ENCODE measurements around the gene LSG1.

Gene LSG1

GRCh38 chr3:194686816-194687637 lies 15.0 kb upstream of the LSG1 start:
- DNase-seq: peak; percentile 11 to 25

- DNase-seq: no peak
These were observed 14.4 kb upstream of the LSG1 start for GRCh38 chr3:194686414-194686815.

- DNase-seq: peak; percentile 71 to 77
These were observed 13.9 kb upstream of the LSG1 start, which contains the start of gene FAM43A for GRCh38 chr3:194685718-194686413. Gene FAM43A (plus strand): TSS chr3:194685883. CDS start chr3:194686827, 944 bp downstream.

- no peak for DNase-seq
These were observed 13.2 kb upstream of the LSG1 start for GRCh38 chr3:194685065-194685717.

- no peak for DNase-seq
These were observed 11.4 kb upstream of the LSG1 start for GRCh38 chr3:194683380-194683779.

- DNase-seq: peak; percentile 55 to 61
These were observed 10.8 kb upstream of the LSG1 start for GRCh38 chr3:194682694-194683310.

GRCh38 chr3:194682189-194682693 lies 10.2 kb upstream of the LSG1 start:
- no peak for DNase-seq

- no peak for DNase-seq
These were observed 9.1 kb upstream of the LSG1 start for GRCh38 chr3:194680888-194681615.

GRCh38 chr3:194676471-194676870 lies 4.5 kb upstream of the LSG1 start:
- no peak for DNase-seq

- no peak for DNase-seq
These were observed 3.7 kb upstream of the LSG1 start for GRCh38 chr3:194675680-194676079.

GRCh38 chr3:194675081-194675640 lies 3.2 kb upstream of the LSG1 start:
- peak; percentile 65 to 72 for DNase-seq

- no peak for DNase-seq
These were observed 1.8 kb upstream of the LSG1 start for GRCh38 chr3:194673761-194674160.

- no peak for DNase-seq
These were observed 885 bp upstream of the LSG1 start for GRCh38 chr3:194672876-194673275.

GRCh38 chr3:194671511-194671899 lies 486 bp downstream of the LSG1 start:
- DNase-seq: no peak

- no peak for DNase-seq
These were observed 4.6 kb downstream of the LSG1 start for GRCh38 chr3:194667363-194667762.

GRCh38 chr3:194664857-194665256 lies 7.1 kb downstream of the LSG1 start:
- DNase-seq: no peak

GRCh38 chr3:194661946-194662345 lies 10.0 kb downstream of the LSG1 start:
- DNase-seq: no peak

- DNase-seq: no peak
These were observed 10.6 kb downstream of the LSG1 start for GRCh38 chr3:194661374-194661773.

GRCh38 chr3:194659778-194660177 lies 12.2 kb downstream of the LSG1 start:
- DNase-seq: no peak

GRCh38 chr3:194658477-194659242 lies 13.3 kb downstream of the LSG1 start:
- DNase-seq: no peak

- DNase-seq: no peak
These were observed 14.6 kb downstream of the LSG1 start for GRCh38 chr3:194657439-194657838.

Data from stimulated activated CD4-positive, alpha-beta T cell treated with anti-CD3 and anti-CD28 coated beads, Interleukin-4, amount 100 ng/mL, for 4 hours (primary cell).